ACC112 (cell line): ENCODE results near the gene CCL5.
A peak's percentile ranks its signal among the peaks of the same experiment; 100 is the strongest.

Experiments
- H2AFZ ChIP-seq: fragments of 200-600 bp; sonication (generic); one replicate; pipeline ENCODE4 v1.6.0; 2017; ENCODE audit warnings: antibody characterized with exemption, low read length; ENCODE audit not compliant: unreplicated experiment
- H3K27ac ChIP-seq: fragments of 200-600 bp; sonication (generic); 2 replicates; pipeline ENCODE4 v1.5.1; 2014; ENCODE audit warnings: low read depth, mild to moderate bottlenecking, antibody characterized with exemption, low read length, moderate library complexity
- H3K27me3 ChIP-seq: fragments of 200-600 bp; sonication (generic); 2 replicates; pipeline ENCODE4 v1.6.1; 2014; ENCODE audit warnings: mild to moderate bottlenecking, antibody characterized with exemption, low read length, moderate library complexity, mixed read lengths; ENCODE audit not compliant: insufficient read depth
- H3K36me3 ChIP-seq: fragments of 200-600 bp; sonication (generic); 2 replicates; pipeline ENCODE4 v1.6.1; 2016; ENCODE audit warnings: mild to moderate bottlenecking, antibody characterized with exemption, low read length, moderate library complexity, mixed read lengths; ENCODE audit not compliant: insufficient read depth
- H3K4me1 ChIP-seq: fragments of 200-600 bp; sonication (generic); one replicate; pipeline ENCODE4 v1.6.1; 2016; ENCODE audit warnings: low read length, mixed read lengths; ENCODE audit not compliant: insufficient read depth, unreplicated experiment, control insufficient read depth
- H3K4me3 ChIP-seq: fragments of 200-600 bp; sonication (generic); 2 replicates; pipeline ENCODE4 v1.5.1; 2014; ENCODE audit warnings: mild to moderate bottlenecking, low read depth, low read length
- H3K79me2 ChIP-seq: fragments of 200-600 bp; sonication (generic); one replicate; pipeline ENCODE4 v1.6.0; 2016; ENCODE audit warnings: low read length; ENCODE audit not compliant: control insufficient read depth, unreplicated experiment, insufficient read depth

Gene CCL5

GRCh38 chr17:35866341-35866950 is 13.7 kb downstream of the CCL5 start:
- Histone ChIP-seq H3K36me3 (no peaks in the 10 kb centered on the region), H3K27me3 (no peaks in the 10 kb centered on the region), H3K4me1 (peaks cover 17% of the 10 kb centered on the region), H2AFZ (peak overlapping the region; percentile 67), H3K27ac (peak overlapping the region; percentile 85), H3K79me2 (no peaks in the 10 kb centered on the region), H3K4me3 (peak overlapping the region; percentile 18; the same call in 1 of the 2 replicates)

GRCh38 chr17:35865412-35866340 is 14.5 kb downstream of the CCL5 start:
- H3K27me3 ChIP-seq = no peaks in the 10 kb centered on the region
- peak overlapping the region; percentile 18; the same call in 1 of the 2 replicates for H3K4me3 ChIP-seq
- H3K4me1 ChIP-seq = peaks cover 17% of the 10 kb centered on the region
- H3K36me3 ChIP-seq = no peaks in the 10 kb centered on the region
- H2AFZ ChIP-seq = peak overlapping the region; percentile 36
- peak overlapping the region; percentile 85 for H3K27ac ChIP-seq
- H3K79me2 ChIP-seq = no peaks in the 10 kb centered on the region

- H3K27ac ChIP-seq = no peak overlapping the region
Observed at GRCh38 chr17:35864853-35865252, 15.3 kb downstream of the CCL5 start.

GRCh38 chr17:35856603-35857002 is 23.6 kb downstream of the CCL5 start:
- H3K79me2 ChIP-seq = no peaks in the 10 kb centered on the region
- no peaks in the 10 kb centered on the region for H3K4me1 ChIP-seq
- H3K27ac ChIP-seq = no peak overlapping the region
- no peak overlapping the region for H2AFZ ChIP-seq
- no peaks in the 10 kb centered on the region for H3K27me3 ChIP-seq
- H3K4me3 ChIP-seq = no peak overlapping the region
- no peaks in the 10 kb centered on the region for H3K36me3 ChIP-seq

More at GRCh38 chr17:35864853-35865252, 15.3 kb downstream of the CCL5 start:
- Histone ChIP-seq H3K36me3 (no peaks in the 10 kb centered on the region), H2AFZ (no peak overlapping the region), H3K4me3 (no peak overlapping the region), H3K4me1 (peaks cover 17% of the 10 kb centered on the region), H3K27me3 (no peaks in the 10 kb centered on the region), H3K79me2 (no peaks in the 10 kb centered on the region)

- Histone ChIP-seq H3K79me2 (no peaks in the 10 kb centered on the region), H2AFZ (no peak overlapping the region), H3K27me3 (no peaks in the 10 kb centered on the region), H3K27ac (no peak overlapping the region), H3K36me3 (no peaks in the 10 kb centered on the region), H3K4me1 (no peaks in the 10 kb centered on the region), H3K4me3 (no peak overlapping the region)
Observed at GRCh38 chr17:35855965-35856364, 24.2 kb downstream of the CCL5 start.

GRCh38 chr17:35849469-35850348 is 30.5 kb downstream of the CCL5 start:
- peaks cover 32% of the 10 kb centered on the region for H3K36me3 ChIP-seq

GRCh38 chr17:35847633-35848373 is 32.4 kb downstream of the CCL5 start:
- peaks cover 43% of the 10 kb centered on the region for H3K36me3 ChIP-seq
- H3K79me2 ChIP-seq = no peaks in the 10 kb centered on the region
- no peaks in the 10 kb centered on the region for H3K4me1 ChIP-seq
- H3K27ac ChIP-seq = no peak overlapping the region
- H3K27me3 ChIP-seq = no peaks in the 10 kb centered on the region
- H2AFZ ChIP-seq = no peak overlapping the region
- H3K4me3 ChIP-seq = no peak overlapping the region

More at GRCh38 chr17:35849469-35850348, 30.5 kb downstream of the CCL5 start:
- Histone ChIP-seq H3K4me3 (no peak overlapping the region), H3K27me3 (no peaks in the 10 kb centered on the region), H3K4me1 (no peaks in the 10 kb centered on the region), H2AFZ (no peak overlapping the region), H3K27ac (no peak overlapping the region), H3K79me2 (no peaks in the 10 kb centered on the region)

- Histone ChIP-seq H3K27me3 (no peaks in the 10 kb centered on the region), H3K4me3 (no peak overlapping the region)
Observed at GRCh38 chr17:35847006-35847405, 33.2 kb downstream of the CCL5 start.

GRCh38 chr17:35846055-35846809 is 33.9 kb downstream of the CCL5 start:
- peaks cover 1% of the 10 kb centered on the region for H3K4me1 ChIP-seq
- no peak overlapping the region for H3K27ac ChIP-seq
- no peaks in the 10 kb centered on the region for H3K27me3 ChIP-seq
- H3K4me3 ChIP-seq = no peak overlapping the region
- H3K36me3 ChIP-seq = peaks cover 53% of the 10 kb centered on the region
- H2AFZ ChIP-seq = no peak overlapping the region
- H3K79me2 ChIP-seq = peaks cover 9% of the 10 kb centered on the region

More at GRCh38 chr17:35847006-35847405, 33.2 kb downstream of the CCL5 start:
- Histone ChIP-seq H3K79me2 (peaks cover 4% of the 10 kb centered on the region), H3K36me3 (peaks cover 48% of the 10 kb centered on the region), H3K27ac (no peak overlapping the region), H3K4me1 (no peaks in the 10 kb centered on the region), H2AFZ (no peak overlapping the region)
